ENCODE data around the gene SKOR1.

SKOR1 gene

GRCh38 chr15:67854358-67854757 lies 29.0 kb downstream of the SKOR1 start:
- DNase-seq = no peak

GRCh38 chr15:67855842-67856241 lies 30.5 kb downstream of the SKOR1 start:
- DNase-seq = no peak

GRCh38 chr15:67857220-67857619 lies 31.9 kb downstream of the SKOR1 start:
- DNase-seq = no peak

DNA sequence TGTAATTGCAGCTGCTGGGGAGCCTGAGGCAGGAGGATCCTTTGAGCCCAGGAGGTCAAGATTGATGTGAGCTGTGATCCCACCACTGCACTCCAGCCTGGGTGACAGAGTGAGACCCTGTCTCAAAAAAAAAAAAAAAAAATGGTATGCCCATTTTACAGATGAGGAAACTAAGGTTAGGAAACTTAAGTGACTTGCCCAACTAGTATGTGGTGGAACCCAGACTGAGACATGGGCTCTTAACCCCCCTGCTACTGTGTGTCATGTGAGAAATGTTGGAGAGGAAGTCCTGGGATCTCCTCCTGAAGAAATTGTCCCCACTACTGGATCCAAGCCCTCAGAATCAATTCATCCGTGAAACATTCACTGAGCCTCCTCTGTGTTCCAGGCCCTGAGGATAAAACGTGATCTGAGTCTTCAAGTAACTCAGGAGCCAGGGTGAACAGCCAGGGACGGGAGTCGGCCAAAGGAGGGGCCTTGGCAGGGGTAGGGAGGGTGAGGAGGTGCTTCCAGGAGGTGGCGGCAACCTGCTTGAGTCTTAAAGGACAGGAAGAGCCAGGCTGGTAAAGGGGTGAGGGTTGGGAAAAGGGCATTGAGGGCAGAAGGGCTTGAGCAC lies 34.1 kb downstream of the SKOR1 start:
- DNase-seq = no peak

DNA sequence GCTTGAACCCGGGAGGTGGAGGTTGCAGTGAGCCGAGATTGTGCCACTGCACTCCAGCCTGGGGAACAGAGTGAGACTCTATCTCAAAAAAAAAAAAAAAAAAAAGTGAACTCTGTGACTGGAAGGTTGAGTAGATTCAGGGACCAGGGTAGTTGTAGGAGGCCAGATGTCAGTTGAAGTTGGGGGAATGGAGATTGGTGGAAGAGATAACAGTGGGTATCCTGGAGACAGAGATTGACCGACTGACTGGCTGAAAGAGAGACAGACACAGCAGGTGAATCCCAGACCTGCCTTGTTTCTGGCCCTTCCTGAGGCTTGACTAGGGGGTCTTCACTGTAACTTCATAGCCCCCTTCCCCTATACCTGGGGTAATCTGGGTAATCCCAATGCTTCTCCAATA lies 36.7 kb downstream of the SKOR1 start:
- no peak for DNase-seq

- no peak for DNase-seq
Measured at GRCh38 chr15:67862750-67863441, 37.6 kb downstream of the SKOR1 start.

- peak; percentile 67 for DNase-seq
Measured at GRCh38 chr15:67863442-67863987, 38.2 kb downstream of the SKOR1 start.

- DNase-seq = no peak
Measured at GRCh38 chr15:67865331-67865730, 40.0 kb downstream of the SKOR1 start.

DNA sequence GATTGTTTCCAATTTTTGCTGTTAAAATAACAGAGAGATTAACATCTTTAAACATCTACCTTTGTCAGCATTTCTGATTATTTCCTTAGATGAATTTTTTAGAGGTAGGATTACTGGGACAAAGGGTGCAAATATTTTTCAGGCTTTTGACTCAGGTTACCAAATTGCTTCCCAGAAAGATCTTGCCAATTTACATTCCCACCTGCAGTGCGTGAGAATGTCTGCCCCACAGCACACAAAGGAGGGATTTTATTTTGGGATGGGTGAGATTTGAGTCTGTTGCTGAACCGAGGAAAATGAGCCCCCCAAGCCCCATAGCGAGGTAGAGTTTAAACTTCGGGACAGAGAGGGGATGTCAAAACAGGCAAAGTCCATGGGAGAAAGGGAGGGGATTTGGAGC lies 40.5 kb downstream of the SKOR1 start:
- no peak for DNase-seq

DNA sequence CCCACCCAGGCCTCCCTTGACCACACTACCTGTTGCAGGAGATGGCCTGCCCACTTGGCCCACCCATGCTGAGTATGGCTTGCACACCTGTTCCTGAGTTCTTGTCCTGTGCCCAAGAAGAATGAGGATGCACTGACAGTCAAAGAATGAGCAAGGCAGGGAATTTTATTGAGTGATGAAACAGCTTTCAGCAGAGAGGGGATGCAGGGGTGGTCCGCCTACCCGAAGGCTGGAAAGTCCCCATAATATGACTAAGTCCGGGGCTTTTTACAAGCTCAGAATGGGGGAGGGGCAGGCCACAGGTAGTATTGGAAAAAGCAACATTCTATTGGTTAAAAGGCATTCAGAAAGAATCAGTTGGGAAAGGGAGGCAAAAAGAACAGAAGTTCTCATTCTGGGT lies 44.4 kb downstream of the SKOR1 start:
- DNase-seq = no peak

GRCh38 chr15:67870868-67871408 lies 45.6 kb downstream of the SKOR1 start:
- DNase-seq = no peak

DNA sequence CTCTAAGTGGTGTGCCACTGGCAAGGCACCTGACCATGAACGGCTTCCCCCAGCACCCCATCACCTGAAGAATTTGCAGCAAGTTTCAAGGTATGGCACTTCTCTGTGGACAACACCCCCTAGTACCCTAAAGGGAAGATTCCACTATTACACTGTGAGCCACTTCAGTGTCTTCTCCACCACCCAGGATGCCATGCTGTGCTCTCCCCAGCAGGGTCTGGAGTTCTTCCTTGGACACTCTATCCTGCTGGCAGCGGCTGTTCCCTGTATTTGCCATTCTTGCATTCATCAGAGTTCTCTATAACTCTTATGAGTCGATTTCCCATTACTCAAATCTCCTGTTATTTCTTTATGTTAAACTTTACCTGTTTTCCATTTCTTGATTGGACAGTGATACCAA lies 48.5 kb downstream of the SKOR1 start:
- DNase-seq = no peak

DNA sequence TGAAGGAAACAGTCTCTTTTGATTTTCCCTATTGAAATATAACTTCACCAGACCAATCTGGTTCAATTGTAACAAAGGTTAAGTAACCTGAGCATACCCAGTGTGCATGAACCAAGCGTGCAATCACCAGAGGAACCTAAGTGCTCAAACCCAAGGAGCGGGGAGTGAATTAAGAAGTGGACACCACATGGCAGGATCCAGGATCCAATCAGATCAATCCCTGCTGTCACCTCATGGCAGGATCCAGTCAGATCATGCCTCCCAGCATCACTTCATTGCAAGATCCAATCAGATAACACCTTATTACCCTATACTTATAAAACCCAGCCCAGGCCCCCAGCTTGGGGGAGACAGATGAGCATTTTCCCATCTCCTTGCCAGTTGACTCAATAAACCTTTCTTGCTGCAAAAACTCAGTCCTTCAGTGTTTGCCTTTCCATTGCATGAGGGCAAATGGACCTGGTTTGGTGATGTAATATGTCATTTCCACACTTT lies 53.5 kb downstream of the SKOR1 start:
- no peak for DNase-seq

GRCh38 chr15:67879440-67880129 lies 54.3 kb downstream of the SKOR1 start:
- DNase-seq = no peak

DNA sequence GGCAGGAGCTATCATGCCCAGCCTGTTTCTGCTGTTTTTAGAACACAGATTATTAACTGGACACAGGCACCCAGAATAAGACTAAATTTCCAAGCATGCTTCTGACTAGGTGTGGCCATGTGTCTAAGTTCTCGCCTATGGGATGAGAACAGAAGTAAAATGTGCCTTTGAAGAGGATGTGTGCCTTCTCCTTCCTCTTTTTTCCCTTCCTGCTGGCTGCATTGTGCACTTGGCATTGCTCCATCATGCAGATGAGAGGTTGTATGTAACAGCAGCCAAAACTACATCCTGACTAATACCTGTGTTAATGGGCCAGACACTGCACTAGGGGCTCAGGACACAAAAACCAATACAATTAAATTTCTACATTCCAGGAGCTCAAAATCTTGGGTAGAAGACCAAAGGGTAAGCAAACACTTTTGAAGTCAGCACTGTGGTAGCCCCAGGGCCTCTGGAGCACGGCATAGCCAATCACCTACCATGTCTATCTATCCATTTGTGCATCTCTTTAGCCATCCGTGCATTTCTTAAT lies 55.4 kb downstream of the SKOR1 start:
- DNase-seq = no peak

GRCh38 chr15:67882487-67883233 lies 57.4 kb downstream of the SKOR1 start:
- peak; percentile 9 for DNase-seq

GRCh38 chr15:67883234-67883773 lies 58.0 kb downstream of the SKOR1 start:
- DNase-seq = no peak

DNA sequence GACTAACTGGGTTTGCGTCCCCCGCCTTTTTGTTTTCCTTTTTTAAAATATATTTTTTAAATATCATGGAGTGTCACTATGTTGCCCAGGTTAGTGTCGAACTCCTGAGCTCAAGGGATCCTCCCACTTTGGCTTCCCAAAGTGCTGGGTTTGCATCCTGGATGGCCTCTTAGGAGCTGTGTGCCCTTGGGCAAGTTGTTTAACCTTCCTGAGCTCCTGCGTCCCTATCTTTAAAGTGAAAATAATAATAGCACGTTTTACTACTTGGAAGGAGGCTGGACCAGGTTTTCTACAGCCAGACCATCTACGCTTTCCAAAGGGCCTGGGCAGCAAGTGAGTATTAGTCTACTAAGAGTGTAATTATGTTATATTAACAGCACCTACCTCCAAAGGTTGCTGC lies 58.7 kb downstream of the SKOR1 start:
- DNase-seq = no peak

Data from CD4-positive, alpha-beta T cell treated with Interleukin-12 subunit alpha and Interleukin-12 subunit beta, for 1 hour (primary cell).